ENCODE measurements around the gene EXOC3.
A peak's percentile ranks its signal among the peaks of the same experiment; 100 is the strongest.
"Not testable (repeated sequence)": the region's sequence is repeated elsewhere in the genome, so short reads cannot be mapped to it uniquely, and the experiment has no call there.

Gene EXOC3

DNA sequence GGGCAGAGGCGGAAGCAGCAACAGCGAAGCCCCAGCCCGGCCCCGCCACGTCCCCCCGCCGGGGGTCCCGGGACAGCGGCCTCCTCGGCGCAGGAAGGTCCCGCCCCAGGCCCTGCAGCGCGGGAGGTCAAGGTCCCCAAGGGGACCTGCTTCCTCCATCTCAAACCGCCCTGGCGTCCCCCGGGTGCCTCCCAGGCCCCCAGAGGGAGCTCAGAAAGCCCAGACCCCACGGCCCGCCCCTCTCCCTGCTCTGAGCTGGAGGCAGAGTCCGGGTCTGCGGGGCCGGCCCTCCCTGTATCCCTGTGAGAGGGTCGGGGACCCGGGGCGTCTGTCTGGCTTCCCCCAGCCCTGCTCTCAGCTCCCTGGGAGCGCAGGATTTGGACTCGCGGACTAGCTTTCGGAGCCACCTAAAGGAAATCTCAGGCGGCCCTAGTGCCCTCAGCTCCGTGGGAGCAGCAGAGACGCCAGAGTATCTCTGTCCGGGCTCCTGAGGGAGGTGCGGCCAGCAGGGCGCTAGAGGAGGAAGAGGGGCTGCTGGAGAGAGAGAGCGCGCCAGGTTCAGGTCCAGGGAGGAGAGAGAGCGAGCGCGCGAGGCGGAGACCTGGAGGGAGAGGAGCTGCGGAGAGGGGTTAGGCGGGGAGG lies 30.7 kb downstream of the EXOC3 start:
- Histone ChIP-seq H3K36me3 (ENCODE audit: control insufficient read depth in 1 of 2, insufficient read depth in 2 of 2, low read length in 2 of 2) (peaks cover 0 to 5% of the 10 kb centered on the region in 2 donors), H3K9me3 (ENCODE audit: control insufficient read depth in 1 of 2, low read length in 2 of 2) (no peaks in the 10 kb centered on the region), H3K4me3 (ENCODE audit: low read depth in 1 of 2, low read length in 2 of 2) (peak overlapping the region; percentile 70 to 73), H3K4me1 (ENCODE audit: control insufficient read depth in 1 of 2, insufficient read depth in 2 of 2, low read length in 2 of 2) (peaks cover 28 to 32% of the 10 kb centered on the region in 2 donors), H3K27me3 (ENCODE audit: control insufficient read depth in 1 of 2, insufficient read depth in 2 of 2, low read length in 2 of 2) (peaks cover 21 to 39% of the 10 kb centered on the region in 2 donors), H3K27ac (ENCODE audit: low read depth, low read length) (no peak overlapping the region), H3K9ac (ENCODE audit: low read depth in 1 of 2, low read length in 2 of 2) (peak overlapping the region; percentile 30 to 51)

DNA sequence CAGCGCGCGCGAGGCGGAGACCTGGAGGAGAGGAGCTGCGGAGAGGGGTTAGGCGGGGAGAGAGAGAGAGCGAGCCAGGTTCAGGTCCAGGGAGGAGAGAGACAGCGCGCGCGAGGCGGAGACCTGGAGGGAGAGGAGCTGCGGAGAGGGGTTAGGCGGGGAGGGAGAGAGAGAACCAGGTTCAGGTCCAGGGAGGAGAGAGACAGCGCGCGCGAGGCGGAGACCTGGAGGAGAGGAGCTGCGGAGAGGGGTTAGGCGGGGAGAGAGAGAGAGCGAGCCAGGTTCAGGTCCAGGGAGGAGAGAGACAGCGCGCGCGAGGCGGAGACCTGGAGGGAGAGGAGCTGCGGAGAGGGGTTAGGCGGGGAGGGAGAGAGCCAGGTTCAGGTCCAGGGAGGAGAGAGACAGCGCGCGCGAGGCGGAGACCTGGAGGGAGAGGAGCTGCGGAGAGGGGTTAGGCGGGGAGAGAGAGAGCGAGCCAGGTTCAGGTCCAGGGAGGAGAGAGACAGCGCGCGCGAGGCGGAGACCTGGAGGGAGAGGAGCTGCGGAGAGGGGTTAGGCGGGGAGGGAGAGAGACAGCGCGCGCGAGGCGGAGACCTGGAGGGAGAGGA lies 31.4 kb downstream of the EXOC3 start:
- H3K9me3 ChIP-seq (ENCODE audit: control insufficient read depth in 1 of 2, low read length in 2 of 2); H3K36me3 ChIP-seq (ENCODE audit: control insufficient read depth in 1 of 2, insufficient read depth in 2 of 2, low read length in 2 of 2); H3K27ac ChIP-seq (ENCODE audit: low read depth, low read length): not testable (repeated sequence)
- Histone ChIP-seq H3K27me3 (ENCODE audit: control insufficient read depth in 1 of 2, insufficient read depth in 2 of 2, low read length in 2 of 2) (peaks cover 21 to 46% of the 10 kb centered on the region in 2 donors), H3K4me3 (ENCODE audit: low read depth in 1 of 2, low read length in 2 of 2) (peak overlapping the region in 1 of 2 donors; percentile 70), H3K4me1 (ENCODE audit: control insufficient read depth in 1 of 2, insufficient read depth in 2 of 2, low read length in 2 of 2) (peaks cover 28 to 32% of the 10 kb centered on the region in 2 donors), H3K9ac (ENCODE audit: low read depth in 1 of 2, low read length in 2 of 2) (peak overlapping the region in 1 of 2 donors; percentile 30)

DNA sequence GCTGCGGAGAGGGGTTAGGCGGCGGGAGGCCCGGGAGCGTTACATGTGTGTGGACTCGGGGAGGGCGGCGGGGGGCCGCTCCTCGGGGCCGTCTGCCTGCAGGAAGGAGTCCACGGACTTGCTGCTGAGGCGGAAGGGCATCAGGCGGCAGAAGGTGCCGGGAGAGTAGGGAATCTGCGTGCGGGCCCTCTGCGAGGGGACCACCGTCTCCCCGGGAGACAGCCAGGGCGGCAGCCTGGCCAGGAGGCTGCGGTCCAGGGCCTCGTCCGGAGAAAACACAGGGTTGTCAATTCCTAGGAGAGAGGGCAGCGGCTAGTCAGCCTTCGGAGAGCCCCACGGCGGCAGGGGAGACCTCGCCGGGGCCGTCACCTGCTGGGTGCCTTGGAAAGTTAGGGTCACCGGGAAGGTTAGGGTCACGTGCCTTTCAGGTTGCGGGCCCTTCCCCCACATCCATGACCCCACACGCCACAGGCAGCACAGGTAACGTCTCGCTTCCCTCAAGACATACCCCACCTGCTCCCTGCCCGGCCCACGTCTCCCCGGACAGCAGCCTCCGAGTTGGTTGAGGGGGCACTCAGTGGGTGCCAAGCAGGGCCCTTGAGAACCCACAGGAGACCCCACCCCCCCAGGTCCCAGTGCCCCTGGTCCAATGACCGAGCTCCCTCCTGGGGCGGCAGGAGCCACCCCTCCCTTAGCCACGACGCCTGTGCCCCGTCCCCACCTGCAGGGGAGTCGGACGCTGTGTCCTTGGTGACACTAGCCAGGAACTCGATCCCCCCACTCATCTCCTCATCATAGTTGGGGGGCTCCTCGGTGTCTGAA lies 32.1 kb downstream of the EXOC3 start:
- peak overlapping the region; percentile 15 to 42 for H3K4me3 ChIP-seq (ENCODE audit: low read depth in 1 of 2, low read length in 2 of 2)
- no peak overlapping the region for H3K27ac ChIP-seq (ENCODE audit: low read depth, low read length)
- H3K36me3 ChIP-seq (ENCODE audit: control insufficient read depth in 1 of 2, insufficient read depth in 2 of 2, low read length in 2 of 2) = peaks cover 0 to 5% of the 10 kb centered on the region in 2 donors
- no peak overlapping the region for H3K9ac ChIP-seq (ENCODE audit: low read depth in 1 of 2, low read length in 2 of 2)
- no peaks in the 10 kb centered on the region for H3K9me3 ChIP-seq (ENCODE audit: control insufficient read depth in 1 of 2, low read length in 2 of 2)
- H3K27me3 ChIP-seq (ENCODE audit: control insufficient read depth in 1 of 2, insufficient read depth in 2 of 2, low read length in 2 of 2) = peaks cover 25 to 52% of the 10 kb centered on the region in 2 donors
- H3K4me1 ChIP-seq (ENCODE audit: control insufficient read depth in 1 of 2, insufficient read depth in 2 of 2, low read length in 2 of 2) = peaks cover 28 to 32% of the 10 kb centered on the region in 2 donors

- H3K9ac ChIP-seq (ENCODE audit: low read depth in 1 of 2, low read length in 2 of 2) = no peak overlapping the region
- H3K27me3 ChIP-seq (ENCODE audit: control insufficient read depth in 1 of 2, insufficient read depth in 2 of 2, low read length in 2 of 2) = peaks cover 31 to 58% of the 10 kb centered on the region in 2 donors
- H3K4me3 ChIP-seq (ENCODE audit: low read depth in 1 of 2, low read length in 2 of 2) = no peak overlapping the region
Observed at GRCh38 chr5:475704-476101, 32.7 kb downstream of the EXOC3 start.

DNA sequence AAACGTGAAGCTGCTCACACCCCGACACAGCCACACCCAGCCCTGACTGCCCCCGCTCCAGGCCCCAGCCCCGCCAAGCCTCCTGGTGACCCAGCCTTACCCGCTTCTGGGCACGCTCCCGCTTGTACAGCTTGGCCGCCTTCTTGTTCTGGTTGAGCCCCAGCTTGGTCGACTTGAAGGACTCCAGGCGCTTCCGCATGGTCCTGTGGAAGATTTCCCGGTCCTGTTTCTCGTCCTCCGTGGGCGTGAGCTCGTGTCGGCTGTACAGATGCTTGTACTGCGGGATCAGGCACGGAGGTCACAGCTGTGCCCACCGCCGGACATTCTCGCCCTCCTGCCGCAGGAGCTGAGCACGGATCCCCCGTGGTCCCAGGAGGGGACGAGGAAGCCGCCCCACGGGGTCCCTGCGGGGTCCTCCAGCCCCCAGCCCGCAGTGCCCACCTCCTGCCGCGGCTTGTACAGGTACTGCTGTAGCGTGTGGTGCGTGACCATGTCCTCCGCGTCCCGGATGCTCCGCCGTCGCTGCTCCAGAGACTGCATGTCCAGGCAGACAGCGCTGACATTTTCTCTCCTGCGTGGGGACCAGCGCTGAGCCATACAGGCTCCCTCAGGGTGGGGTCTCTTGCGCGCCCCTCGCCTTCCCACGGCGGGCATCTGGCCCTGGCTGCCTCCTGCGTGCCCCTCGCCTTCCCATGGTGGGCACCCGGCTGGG lies 33.3 kb downstream of the EXOC3 start:
- peaks cover 0 to 5% of the 10 kb centered on the region in 2 donors for H3K36me3 ChIP-seq (ENCODE audit: control insufficient read depth in 1 of 2, insufficient read depth in 2 of 2, low read length in 2 of 2)
- no peak overlapping the region for H3K27ac ChIP-seq (ENCODE audit: low read depth, low read length)
- peaks cover 21 to 26% of the 10 kb centered on the region in 2 donors for H3K4me1 ChIP-seq (ENCODE audit: control insufficient read depth in 1 of 2, insufficient read depth in 2 of 2, low read length in 2 of 2)
- H3K9me3 ChIP-seq (ENCODE audit: control insufficient read depth in 1 of 2, low read length in 2 of 2) = no peaks in the 10 kb centered on the region
- no peak overlapping the region for H3K9ac ChIP-seq (ENCODE audit: low read depth in 1 of 2, low read length in 2 of 2)
- H3K4me3 ChIP-seq (ENCODE audit: low read depth in 1 of 2, low read length in 2 of 2) = no peak overlapping the region
- peaks cover 31 to 63% of the 10 kb centered on the region in 2 donors for H3K27me3 ChIP-seq (ENCODE audit: control insufficient read depth in 1 of 2, insufficient read depth in 2 of 2, low read length in 2 of 2)

More at GRCh38 chr5:475704-476101, 32.7 kb downstream of the EXOC3 start:
- H3K27ac ChIP-seq (ENCODE audit: low read depth, low read length) = no peak overlapping the region
- H3K4me1 ChIP-seq (ENCODE audit: control insufficient read depth in 1 of 2, insufficient read depth in 2 of 2, low read length in 2 of 2) = peaks cover 27 to 32% of the 10 kb centered on the region in 2 donors
- peaks cover 0 to 5% of the 10 kb centered on the region in 2 donors for H3K36me3 ChIP-seq (ENCODE audit: control insufficient read depth in 1 of 2, insufficient read depth in 2 of 2, low read length in 2 of 2)
- no peaks in the 10 kb centered on the region for H3K9me3 ChIP-seq (ENCODE audit: control insufficient read depth in 1 of 2, low read length in 2 of 2)

DNA sequence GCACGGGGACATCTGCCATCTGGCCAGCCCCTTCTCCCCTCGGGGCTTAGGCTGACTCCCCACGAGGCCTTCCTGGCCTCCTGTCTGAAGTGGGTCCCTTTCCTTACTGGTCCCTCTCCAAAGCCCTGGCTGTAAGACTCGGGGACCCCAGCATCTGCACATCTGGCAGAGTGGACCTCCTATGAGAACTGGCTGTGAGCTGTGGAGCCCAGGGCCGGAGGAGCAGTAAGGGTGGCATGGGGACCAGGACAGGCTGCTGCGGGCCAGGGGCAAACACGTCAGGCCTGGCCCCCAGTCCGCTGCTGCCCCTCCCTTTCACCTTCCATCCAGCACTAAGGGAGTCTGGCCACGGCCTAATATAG lies 33.8 kb downstream of the EXOC3 start:
- Histone ChIP-seq H3K4me3 (ENCODE audit: low read depth in 1 of 2, low read length in 2 of 2) (no peak overlapping the region), H3K27me3 (ENCODE audit: control insufficient read depth in 1 of 2, insufficient read depth in 2 of 2, low read length in 2 of 2) (peaks cover 31 to 66% of the 10 kb centered on the region in 2 donors), H3K9ac (ENCODE audit: low read depth in 1 of 2, low read length in 2 of 2) (no peak overlapping the region)

DNA sequence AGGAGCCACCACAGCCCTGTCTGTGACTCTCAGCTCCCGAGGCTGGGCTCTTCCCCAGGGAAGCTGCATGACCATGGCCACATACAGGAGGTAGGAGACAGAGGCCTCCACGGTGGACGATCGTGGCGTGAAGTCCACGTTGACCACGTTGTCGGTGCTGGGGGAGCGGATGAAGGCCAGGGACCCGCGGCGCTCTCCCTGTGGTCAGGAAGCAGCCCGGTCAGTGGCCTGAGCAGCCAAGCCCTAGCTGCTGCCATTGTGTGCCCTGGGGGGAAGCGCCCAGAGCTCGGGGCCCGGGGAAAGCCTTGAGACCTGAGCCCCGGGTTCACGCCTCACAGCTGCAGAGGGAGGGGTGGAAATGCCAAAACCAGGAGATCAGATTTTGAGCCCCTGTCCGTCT lies 34.3 kb downstream of the EXOC3 start:
- H3K27me3 ChIP-seq (ENCODE audit: control insufficient read depth in 1 of 2, insufficient read depth in 2 of 2, low read length in 2 of 2) = peaks cover 31 to 68% of the 10 kb centered on the region in 2 donors
- no peak overlapping the region for H3K27ac ChIP-seq (ENCODE audit: low read depth, low read length)
- H3K36me3 ChIP-seq (ENCODE audit: control insufficient read depth in 1 of 2, insufficient read depth in 2 of 2, low read length in 2 of 2) = no peaks in the 10 kb centered on the region
- H3K9me3 ChIP-seq (ENCODE audit: control insufficient read depth in 1 of 2, low read length in 2 of 2) = no peaks in the 10 kb centered on the region
- H3K4me3 ChIP-seq (ENCODE audit: low read depth in 1 of 2, low read length in 2 of 2) = no peak overlapping the region
- H3K9ac ChIP-seq (ENCODE audit: low read depth in 1 of 2, low read length in 2 of 2) = no peak overlapping the region
- peaks cover 13 to 16% of the 10 kb centered on the region in 2 donors for H3K4me1 ChIP-seq (ENCODE audit: control insufficient read depth in 1 of 2, insufficient read depth in 2 of 2, low read length in 2 of 2)

More for the DNA sequence above, 33.8 kb downstream of the EXOC3 start:
- Histone ChIP-seq H3K27ac (ENCODE audit: low read depth, low read length) (no peak overlapping the region), H3K36me3 (ENCODE audit: control insufficient read depth in 1 of 2, insufficient read depth in 2 of 2, low read length in 2 of 2) (peaks cover 0 to under 1% of the 10 kb centered on the region in 2 donors), H3K9me3 (ENCODE audit: control insufficient read depth in 1 of 2, low read length in 2 of 2) (no peaks in the 10 kb centered on the region), H3K4me1 (ENCODE audit: control insufficient read depth in 1 of 2, insufficient read depth in 2 of 2, low read length in 2 of 2) (peaks cover 16 to 21% of the 10 kb centered on the region in 2 donors)

GRCh38 chr5:477871-478270 lies 34.9 kb downstream of the EXOC3 start:
- Histone ChIP-seq H3K36me3 (ENCODE audit: control insufficient read depth in 1 of 2, insufficient read depth in 2 of 2, low read length in 2 of 2) (no peaks in the 10 kb centered on the region), H3K27ac (ENCODE audit: low read depth, low read length) (no peak overlapping the region), H3K9me3 (ENCODE audit: control insufficient read depth in 1 of 2, low read length in 2 of 2) (no peaks in the 10 kb centered on the region), H3K27me3 (ENCODE audit: control insufficient read depth in 1 of 2, insufficient read depth in 2 of 2, low read length in 2 of 2) (peaks cover 31 to 73% of the 10 kb centered on the region in 2 donors), H3K4me1 (ENCODE audit: control insufficient read depth in 1 of 2, insufficient read depth in 2 of 2, low read length in 2 of 2) (peaks cover 13 to 15% of the 10 kb centered on the region in 2 donors), H3K9ac (ENCODE audit: low read depth in 1 of 2, low read length in 2 of 2) (no peak overlapping the region), H3K4me3 (ENCODE audit: low read depth in 1 of 2, low read length in 2 of 2) (no peak overlapping the region)

DNA sequence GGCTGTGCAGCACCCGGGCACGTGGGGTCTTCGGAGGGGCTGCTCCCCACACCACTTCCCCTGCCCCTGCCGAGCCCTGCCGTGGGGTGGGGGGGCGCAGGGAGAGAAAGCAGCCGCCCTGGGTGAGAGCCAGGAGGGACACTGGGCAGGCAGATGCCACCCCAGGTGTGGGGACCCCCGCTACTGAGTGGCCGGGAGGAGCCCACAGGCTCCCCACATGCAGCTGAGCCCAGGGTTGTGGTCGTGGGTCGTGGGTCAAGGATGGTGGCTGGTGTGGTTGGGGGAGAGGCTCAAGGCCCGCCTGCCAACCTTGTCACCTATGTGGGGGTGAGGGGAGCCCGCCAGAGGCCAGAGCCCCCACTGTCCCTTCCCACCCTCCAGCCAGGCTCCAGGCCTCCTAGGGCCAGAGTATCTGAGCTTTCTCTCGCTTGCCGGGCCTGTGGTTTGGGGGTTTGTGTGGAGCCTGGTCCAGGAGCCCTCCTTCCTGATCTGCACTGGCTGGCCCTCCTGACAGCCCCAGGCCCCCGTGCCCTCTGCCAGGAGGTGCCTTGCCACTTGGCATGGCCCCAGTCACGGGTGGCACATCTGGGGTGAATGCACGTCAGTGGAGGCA lies 35.5 kb downstream of the EXOC3 start:
- Histone ChIP-seq H3K9me3 (ENCODE audit: control insufficient read depth in 1 of 2, low read length in 2 of 2) (no peaks in the 10 kb centered on the region), H3K27me3 (ENCODE audit: control insufficient read depth in 1 of 2, insufficient read depth in 2 of 2, low read length in 2 of 2) (peaks cover 31 to 78% of the 10 kb centered on the region in 2 donors), H3K36me3 (ENCODE audit: control insufficient read depth in 1 of 2, insufficient read depth in 2 of 2, low read length in 2 of 2) (no peaks in the 10 kb centered on the region), H3K27ac (ENCODE audit: low read depth, low read length) (no peak overlapping the region), H3K4me3 (ENCODE audit: low read depth in 1 of 2, low read length in 2 of 2) (no peak overlapping the region), H3K9ac (ENCODE audit: low read depth in 1 of 2, low read length in 2 of 2) (no peak overlapping the region), H3K4me1 (ENCODE audit: control insufficient read depth in 1 of 2, insufficient read depth in 2 of 2, low read length in 2 of 2) (peaks cover 13 to 15% of the 10 kb centered on the region in 2 donors)

All from duodenal mucosa (tissue), 2 donors.